Tibial artery (tissue), 4 donors: ENCODE measurements around the gene TOMM20L.

Source experiments
- DNase-seq, 2 donors: peaks; one replicate each; pipeline ENCODE4 v3.0.0-alpha.2; 2019
- H3K27ac ChIP-seq, 2 donors: fragments of 200-600 bp; sonication (generic) in 1 of 2; 1 replicate in 1 of 2; 2 replicates in 1 of 2; pipeline ENCODE4 v1.5.1; 2018 to 2019; ENCODE audit warnings: mild to moderate bottlenecking in 1 of 2
- H3K27me3 ChIP-seq, 2 donors: fragments of 200-600 bp; sonication (generic) in 1 of 2; one replicate each; pipeline versions ENCODE4 v1.5.1 to v1.6.0; 2016 to 2019
- H3K36me3 ChIP-seq, 3 donors: fragments of 200-600 bp; sonication (generic) in 2 of 3; one replicate each; pipeline ENCODE4 v1.5.1; 2016 to 2019; ENCODE audit warnings: mild to moderate bottlenecking in 2 of 3
- H3K4me1 ChIP-seq, 4 donors: fragments of 200-600 bp; sonication (generic) in 2 of 4; 1 replicate in 3 of 4; 2 replicates in 1 of 4; pipeline ENCODE4 v1.5.1; 2016 to 2019
- H3K4me3 ChIP-seq, 2 donors: fragments of 200-600 bp; sonication (generic) in 1 of 2; 1 replicate in 1 of 2; 2 replicates in 1 of 2; pipeline ENCODE4 v1.5.1; 2018 to 2019; ENCODE audit warnings: mild to moderate bottlenecking in 2 of 2
- H3K9me3 ChIP-seq, 3 donors: fragments of 200-600 bp; sonication (generic) in 1 of 3; one replicate each; pipeline ENCODE4 v1.5.1; 2016 to 2019
- CTCF ChIP-seq, 2 experiments: fragments of 200-600 bp in 1 of 2; fragments of 450-650 bp in 1 of 2; IDR thresholded peaks; one replicate each; pipeline ENCODE4 v1.5.1; 2017 to 2019; ENCODE audit warnings: antibody characterized with exemption in 2 of 2, mild to moderate bottlenecking in 1 of 2, moderate library complexity in 1 of 2
- intact Hi-C: fragments of 100-400 bp; cut with DNase I; formaldehyde crosslinking; loops from one replicate; pipeline ENCODE4 v1.15.0; 2023; ENCODE audit warnings: low total_unique reads

TOMM20L gene

GRCh38 chr14:58362798-58363412 is 32.8 kb upstream of the TOMM20L start:
- H3K9me3 ChIP-seq: no peaks in the 10 kb centered on the region
- intact Hi-C loops: no loop called here

DNA sequence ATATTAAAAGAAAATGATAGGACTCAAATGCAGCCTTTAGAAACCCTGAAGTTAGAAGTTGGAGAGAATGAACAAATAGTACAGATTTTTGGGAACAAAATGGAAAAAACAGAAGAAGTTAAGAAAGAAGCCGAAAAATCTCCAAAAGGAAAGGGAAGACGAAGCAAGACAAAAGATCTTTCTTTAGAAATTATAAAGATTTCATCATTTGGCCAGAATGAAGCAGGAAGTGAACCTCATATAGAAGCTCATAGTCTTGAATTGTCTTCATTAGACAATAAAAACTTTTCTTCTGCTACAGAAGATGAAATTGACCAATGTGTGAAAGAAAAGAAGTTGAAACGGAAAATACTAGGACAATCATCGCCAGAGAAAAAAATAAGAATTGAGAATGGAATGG is 31.4 kb upstream of the TOMM20L start:
- H3K4me3 ChIP-seq: no peak overlapping the region
- H3K9me3 ChIP-seq: no peaks in the 10 kb centered on the region
- H3K4me1 ChIP-seq: no peaks in the 10 kb centered on the region
- DNase-seq: no peak
- intact Hi-C loops: no loop called here
- peaks cover 61 to 90% (median 62%) of the 10 kb centered on the region in 3 donors for H3K36me3 ChIP-seq
- TF ChIP-seq CTCF (IDR thresholded peaks at IDR 0.05): no peak
- no peak overlapping the region for H3K27ac ChIP-seq
- H3K27me3 ChIP-seq: no peaks in the 10 kb centered on the region

More at GRCh38 chr14:58362798-58363412, 32.8 kb upstream of the TOMM20L start:
- no peak for TF ChIP-seq CTCF (IDR thresholded peaks at IDR 0.05)
- no peak overlapping the region for H3K4me3 ChIP-seq
- DNase-seq: no peak
- no peaks in the 10 kb centered on the region for H3K27me3 ChIP-seq
- H3K36me3 ChIP-seq: peaks cover 61 to 86% (median 61%) of the 10 kb centered on the region in 3 donors
- no peaks in the 10 kb centered on the region for H3K4me1 ChIP-seq
- no peak overlapping the region for H3K27ac ChIP-seq

DNA sequence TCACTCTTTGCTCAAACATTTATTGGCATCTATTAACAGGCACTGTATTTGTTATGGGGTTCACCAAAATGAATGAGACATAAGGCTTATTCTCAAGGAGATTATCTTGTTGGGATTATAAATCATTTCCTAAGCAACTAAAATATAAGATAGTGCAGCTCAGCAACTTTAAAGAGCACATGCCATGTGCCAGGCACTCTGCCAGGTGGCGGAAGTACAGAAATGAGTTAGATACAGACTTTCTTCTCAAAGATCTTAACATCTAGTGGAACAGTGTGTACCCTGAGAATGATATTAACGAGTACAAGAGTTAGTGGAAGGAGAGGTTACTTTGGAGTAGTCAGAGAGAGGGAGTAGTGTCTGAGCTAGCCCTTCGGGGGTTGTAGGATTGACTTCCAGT is 28.4 kb upstream of the TOMM20L start:
- H3K36me3 ChIP-seq: peaks cover 44 to 84% (median 51%) of the 10 kb centered on the region in 3 donors

DNA sequence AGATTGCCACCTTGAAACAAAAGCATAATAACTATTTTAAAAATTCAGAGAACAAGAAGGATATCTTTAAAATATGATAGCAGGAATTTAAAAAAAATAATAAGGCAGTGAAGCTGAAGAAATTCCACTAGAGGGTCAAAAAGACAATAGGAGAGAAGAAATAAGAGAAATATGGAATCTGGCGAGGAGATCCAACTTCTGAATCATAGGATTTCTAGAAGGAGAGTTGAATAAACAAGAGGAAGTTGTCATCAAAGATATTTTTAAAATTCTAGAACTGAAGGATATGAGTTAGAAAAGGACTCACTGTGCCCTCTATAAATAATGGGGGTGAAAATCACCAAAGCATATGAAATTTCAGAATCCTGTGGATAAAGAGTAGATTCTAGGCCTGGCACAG is 26.8 kb upstream of the TOMM20L start:
- Histone ChIP-seq H3K36me3 (peaks cover 47 to 86% (median 64%) of the 10 kb centered on the region in 3 donors), H3K27me3 (no peaks in the 10 kb centered on the region), H3K27ac (no peak overlapping the region), H3K4me1 (no peaks in the 10 kb centered on the region), H3K4me3 (no peak overlapping the region), H3K9me3 (no peaks in the 10 kb centered on the region)
- no peak for DNase-seq
- TF ChIP-seq CTCF (IDR thresholded peaks at IDR 0.05): no peak
- intact Hi-C loops: no loop called here

More for the DNA sequence above, 28.4 kb upstream of the TOMM20L start:
- Histone ChIP-seq H3K27ac (no peak overlapping the region), H3K4me1 (no peaks in the 10 kb centered on the region), H3K4me3 (no peak overlapping the region), H3K9me3 (no peaks in the 10 kb centered on the region), H3K27me3 (no peaks in the 10 kb centered on the region)
- TF ChIP-seq CTCF (IDR thresholded peaks at IDR 0.05): no peak
- DNase-seq: peak in 1 of 2 donors; percentile 27
- intact Hi-C loops: no loop called here

- Histone ChIP-seq H3K27me3 (no peaks in the 10 kb centered on the region), H3K9me3 (no peaks in the 10 kb centered on the region), H3K4me1 (no peaks in the 10 kb centered on the region), H3K36me3 (peaks cover 42 to 62% (median 47%) of the 10 kb centered on the region in 3 donors), H3K4me3 (no peak overlapping the region), H3K27ac (no peak overlapping the region)
- no peak for TF ChIP-seq CTCF (IDR thresholded peaks at IDR 0.05)
- no peak for DNase-seq
- intact Hi-C loops: no loop called here
Measured at GRCh38 chr14:58376791-58377190, 18.9 kb upstream of the TOMM20L start.
